NOMO-1 treated with DMSO at 0.1 percent for 48 hours (cell line): ENCODE results near the gene CAMK1D.

Source experiments
- DNase-seq: peaks from one replicate; lab custom pipeline; 2025; ENCODE audit not compliant: unreplicated experiment; lab: John Stamatoyannopoulos, UW

CAMK1D gene

GRCh38 chr10:12644380-12645144 is 295.2 kb downstream of the CAMK1D start:
- DNase-seq: no peak

DNA sequence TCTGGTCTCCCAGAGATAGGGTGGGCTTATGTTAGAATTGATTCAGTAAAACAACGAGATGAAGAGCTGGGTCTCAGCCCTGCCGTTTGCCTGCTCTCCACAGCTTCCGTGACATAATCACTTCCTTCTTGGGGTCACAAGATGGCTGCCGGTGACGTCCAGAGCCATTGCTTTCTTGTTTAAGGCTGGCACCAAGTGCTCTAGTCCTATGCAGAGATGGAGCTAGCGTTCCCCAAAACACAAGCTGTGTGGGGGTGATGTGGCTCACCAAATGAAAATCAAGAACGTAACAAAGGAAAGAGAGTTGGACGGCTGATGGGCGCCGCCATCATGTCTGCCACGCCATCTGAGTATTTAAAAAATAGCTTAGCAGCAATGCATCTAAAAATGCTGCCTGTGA is 296.1 kb downstream of the CAMK1D start:
- DNase-seq: no peak

GRCh38 chr10:12649012-12649584 is 299.8 kb downstream of the CAMK1D start:
- no peak for DNase-seq

DNA sequence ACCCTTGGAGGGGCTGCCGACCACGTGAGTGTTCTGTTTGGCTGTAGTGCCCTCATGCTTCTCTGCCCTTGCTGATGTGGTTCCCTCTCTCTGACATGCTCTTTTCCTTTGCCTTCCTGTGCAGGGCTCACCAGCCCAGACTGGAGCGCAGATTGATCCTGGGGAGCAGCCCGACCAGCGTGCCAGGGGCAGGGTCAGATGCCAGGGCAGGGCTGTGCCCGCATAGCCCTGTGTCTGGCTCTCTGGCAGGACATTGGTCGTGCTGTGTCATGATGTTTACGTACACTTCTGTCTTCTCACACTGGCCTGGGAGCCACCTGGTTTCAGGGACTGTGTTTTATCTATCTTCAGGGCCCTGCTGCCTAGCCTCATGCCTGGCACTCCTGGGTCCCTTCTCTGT is 300.8 kb downstream of the CAMK1D start:
- no peak for DNase-seq

GRCh38 chr10:12650538-12651298 is 301.4 kb downstream of the CAMK1D start:
- no peak for DNase-seq

DNA sequence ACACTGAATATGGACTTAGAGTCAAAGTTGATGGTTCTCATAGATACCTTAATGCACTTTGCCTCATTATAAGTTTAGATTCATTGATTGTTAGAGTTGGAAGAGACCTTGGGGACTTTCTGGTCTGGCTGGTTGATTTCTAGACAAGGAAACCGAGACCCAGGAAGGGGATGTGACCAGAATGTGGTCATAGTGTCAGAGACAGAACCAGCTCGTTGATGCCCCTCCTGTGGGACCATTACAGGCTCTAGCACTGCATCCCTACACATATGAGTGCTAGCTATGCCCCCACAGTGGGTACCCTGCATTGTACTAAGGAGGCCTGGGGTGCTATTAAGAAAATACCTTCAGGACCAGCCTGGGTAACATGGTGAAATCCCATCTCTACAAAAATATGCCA is 306.6 kb downstream of the CAMK1D start:
- DNase-seq: no peak

DNA sequence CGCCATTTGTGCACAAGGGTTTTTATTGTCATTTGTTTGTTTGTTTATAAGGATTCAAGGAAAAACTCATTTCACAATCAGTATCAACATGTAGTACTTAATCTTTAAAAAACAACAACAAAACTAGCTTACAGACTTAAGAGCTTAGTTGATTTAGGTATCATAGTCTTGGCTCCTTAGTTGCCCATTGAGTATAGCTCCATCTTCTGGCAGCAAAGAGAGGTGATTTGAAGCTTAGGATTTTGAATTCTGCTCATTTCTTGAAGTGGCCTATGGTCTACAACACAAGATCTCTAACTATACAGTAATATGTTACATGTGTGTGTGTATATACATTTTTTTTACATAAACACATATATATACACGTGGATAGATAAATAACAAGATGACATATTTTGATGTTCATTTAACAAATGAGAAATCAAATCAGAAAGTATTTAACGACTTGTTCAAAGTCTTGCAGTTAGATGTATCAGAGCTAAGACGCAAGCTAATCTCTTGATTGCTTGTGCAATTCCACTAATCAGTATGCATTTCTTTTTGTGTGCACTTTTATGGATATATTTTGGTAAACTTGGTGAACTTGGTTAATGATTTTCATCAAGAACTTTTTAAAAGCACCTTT is 307.3 kb downstream of the CAMK1D start:
- DNase-seq: peak; percentile 64

- no peak for DNase-seq
Measured at GRCh38 chr10:12657489-12657888, 308.1 kb downstream of the CAMK1D start.

DNA sequence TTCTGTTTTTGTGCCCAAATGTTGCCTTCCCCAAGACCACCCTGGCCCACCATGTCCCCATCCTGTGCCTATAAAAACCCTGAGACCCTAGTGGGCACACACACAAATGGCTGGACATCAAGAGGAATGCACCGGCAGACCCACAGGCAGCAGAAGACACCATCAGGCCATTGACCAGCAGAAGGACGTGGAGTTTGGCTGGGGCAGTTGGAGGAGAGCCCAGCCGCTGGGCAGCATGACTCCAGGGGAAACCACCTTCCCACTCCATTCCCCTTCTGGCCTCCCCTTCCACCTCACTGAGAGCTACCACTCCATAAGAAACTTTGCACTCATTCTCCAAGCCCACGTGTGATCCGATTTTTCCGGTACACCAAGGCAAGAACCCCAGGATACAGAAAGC is 309.2 kb downstream of the CAMK1D start:
- DNase-seq: no peak

GRCh38 chr10:12659706-12660105 is 310.4 kb downstream of the CAMK1D start:
- no peak for DNase-seq

DNA sequence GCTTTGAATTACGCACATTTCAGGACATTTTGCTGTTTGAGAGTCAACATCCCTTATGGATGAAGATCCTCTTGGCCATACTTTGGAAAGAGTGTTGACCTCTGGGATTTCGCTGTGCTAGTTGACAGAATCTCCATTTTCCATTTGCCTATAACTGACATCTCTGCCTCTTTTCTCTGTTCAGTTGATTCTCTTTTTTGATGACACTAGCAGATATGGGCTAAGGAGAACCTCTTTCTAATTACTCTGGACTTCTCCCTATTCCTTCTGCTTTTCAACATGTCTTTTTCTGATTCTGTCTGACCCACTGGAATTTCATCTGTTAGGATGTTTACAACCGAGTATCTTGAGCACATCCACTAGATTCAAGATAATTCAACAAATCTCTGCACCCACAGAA is 311.5 kb downstream of the CAMK1D start:
- no peak for DNase-seq

DNA sequence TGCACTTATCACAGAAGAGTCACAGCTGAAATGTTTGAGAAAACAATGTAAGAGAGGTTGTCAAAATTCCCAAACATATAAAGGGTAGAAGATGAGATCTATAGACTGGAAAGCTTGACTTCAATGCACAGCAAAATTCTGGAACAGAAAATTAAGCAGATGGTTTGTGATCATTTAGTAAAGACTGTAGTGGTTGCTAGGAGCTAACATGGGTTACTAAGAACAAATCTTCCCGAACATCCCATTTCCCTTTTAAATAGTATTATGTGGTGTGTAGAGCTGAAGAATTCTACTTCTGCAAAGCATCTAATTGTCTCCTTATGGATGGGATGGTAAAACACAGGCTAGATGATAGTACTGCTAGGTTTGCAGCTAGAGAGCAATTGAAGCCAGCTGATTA is 312.3 kb downstream of the CAMK1D start:
- no peak for DNase-seq

DNA sequence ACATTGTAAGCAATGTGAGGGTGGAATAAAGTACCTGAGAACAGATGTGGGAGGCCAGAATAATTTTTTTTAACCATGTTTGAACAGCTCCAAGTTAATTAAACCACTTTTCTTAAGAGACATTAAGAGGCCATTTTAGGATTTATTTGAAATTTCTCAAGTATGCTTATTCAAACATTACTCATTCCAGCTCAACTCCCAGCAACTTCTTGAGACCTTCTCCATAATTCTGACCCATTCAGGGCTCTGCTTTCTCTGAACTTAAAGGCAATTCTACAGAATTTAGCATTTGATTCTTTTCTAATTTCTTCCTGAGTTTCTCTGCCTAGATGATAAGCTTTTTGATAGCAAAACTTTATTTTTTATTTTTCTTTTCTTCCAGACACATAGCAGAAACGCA is 314.5 kb downstream of the CAMK1D start:
- DNase-seq: no peak

DNA sequence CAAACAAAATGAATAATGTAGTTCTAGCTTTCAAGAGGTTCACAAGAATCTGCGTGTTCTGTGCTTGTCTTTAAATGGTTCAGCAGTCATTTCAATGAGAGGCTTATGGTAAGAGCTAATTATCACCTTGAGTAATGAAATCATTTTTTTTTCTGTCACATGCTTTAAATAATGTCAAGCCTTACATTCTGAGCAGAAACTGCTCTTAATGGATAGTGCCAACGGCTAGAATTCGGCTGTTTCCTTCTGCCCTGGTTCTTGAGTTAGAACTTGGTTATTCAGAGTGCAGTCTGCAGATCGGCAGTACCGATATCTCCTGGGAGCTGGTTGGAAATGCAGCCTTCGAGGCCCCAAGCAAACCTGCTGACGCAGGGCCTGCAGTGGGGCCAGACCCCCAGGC is 316.2 kb downstream of the CAMK1D start:
- DNase-seq: no peak

GRCh38 chr10:12667052-12667451 is 317.7 kb downstream of the CAMK1D start:
- no peak for DNase-seq

DNA sequence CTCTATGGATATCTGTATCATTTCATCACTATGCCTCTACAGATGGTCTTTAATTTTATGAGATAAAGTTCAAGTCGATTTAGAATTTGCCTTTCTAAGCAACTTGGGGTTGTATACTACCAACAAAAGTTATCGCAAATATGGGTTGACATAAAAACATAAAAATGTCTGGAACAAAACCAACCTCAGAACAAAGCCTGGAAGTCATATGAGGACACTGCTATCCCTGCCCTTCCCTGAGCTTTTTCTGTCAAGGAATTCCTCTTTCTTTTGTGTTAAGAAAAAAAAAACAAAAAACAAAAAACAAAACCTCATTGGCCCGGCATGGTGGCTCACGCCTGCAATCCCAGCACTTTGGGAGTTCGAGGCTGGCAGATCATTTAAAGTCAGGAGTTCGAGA is 319.3 kb downstream of the CAMK1D start:
- DNase-seq: no peak

- DNase-seq: no peak
Measured at GRCh38 chr10:12670004-12670403, 320.7 kb downstream of the CAMK1D start.

DNA sequence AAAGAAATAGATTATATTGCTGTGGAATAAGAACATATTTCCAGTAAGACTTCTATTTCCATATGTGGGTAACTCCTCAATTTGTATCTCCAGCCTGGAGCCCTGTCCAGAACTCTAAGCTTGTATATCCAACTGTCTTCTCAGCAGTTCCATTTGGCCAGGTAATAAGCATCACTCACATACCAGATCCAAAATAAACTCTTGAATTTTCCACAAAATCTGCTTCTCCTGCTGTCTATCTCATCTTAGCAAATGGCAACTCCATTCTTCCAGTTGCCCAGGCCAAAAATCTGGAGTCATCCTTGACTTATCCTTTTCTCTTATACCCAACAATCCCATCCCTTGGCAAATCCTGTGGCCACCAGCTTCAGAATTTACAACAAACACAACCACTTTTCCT is 325.8 kb downstream of the CAMK1D start:
- no peak for DNase-seq

- DNase-seq: no peak
Measured at GRCh38 chr10:12679636-12680035, 330.3 kb downstream of the CAMK1D start.

GRCh38 chr10:12681252-12681651 is 331.9 kb downstream of the CAMK1D start:
- DNase-seq: no peak

- no peak for DNase-seq
Measured at GRCh38 chr10:12684784-12685183, 335.4 kb downstream of the CAMK1D start.
